GM12872 (cell line): Measurements from ENCODE around the gene CPPED1.

Source experiments
- CTCF ChIP-seq: IDR thresholded peaks from 3 replicates; pipeline ENCODE4 v1.5.1; 2011; ENCODE audit warnings: low read depth, mild to moderate bottlenecking, low read length, moderate library complexity; ENCODE audit not compliant: insufficient read depth

CPPED1 gene

GRCh38 chr16:12609937-12610699 lies 193.6 kb downstream of the CPPED1 start:
- no peak for TF ChIP-seq CTCF
